Measurements from ENCODE around the gene DISP3. TPM values are rescaled to one million over a fixed set of nuclear protein-coding genes. Genes with fewer than 3 reads are reported as not detected.

The DISP3 gene
- total and polyA plus RNA-seq, 10 donors = 0.06 to 0.69 (median 0.43) TPM

- no peak overlapping the region for H3K4me3 ChIP-seq
- 86 to 90% (median 89%) methylated on average over 10 of the region's 10 CpGs for WGBS, 5 donors
Measured at GRCh38 chr1:11529330-11529729, 50.4 kb downstream of the DISP3 start.

GRCh38 chr1:11529763-11530730, 51.1 kb downstream of the DISP3 start:
- no peaks in the 10 kb centered on the region for H3K27me3 ChIP-seq (replicated peaks in 1 of 7)
- H3K9me3 ChIP-seq = no peaks in the 10 kb centered on the region
- H3K36me3 ChIP-seq = no peaks in the 10 kb centered on the region
- DNase-seq = peak; percentile 57
- no peak overlapping the region for H3K4me3 ChIP-seq
- H3K4me1 ChIP-seq = no peaks in the 10 kb centered on the region
- no peak for TF ChIP-seq POLR2AphosphoS5 (IDR thresholded peaks at IDR 0.05)
- TF ChIP-seq CTCF (IDR thresholded peaks at IDR 0.05 in 8 of 11, conservative IDR thresholded peaks at IDR 0.05 in 3 of 11) = no peak
- no peak for TF ChIP-seq POLR2A (IDR thresholded peaks at IDR 0.05)
- intact Hi-C loops (cut with DNase I; ENCODE audit: low total_unique reads) = no loop called here
- WGBS, 5 donors = 85 to 89% (median 86%) methylated on average over 34 of the region's 34 CpGs
- no peak overlapping the region for H3K27ac ChIP-seq

More at GRCh38 chr1:11529330-11529729, 50.4 kb downstream of the DISP3 start:
- Histone ChIP-seq H3K27me3 (replicated peaks in 1 of 7) (no peaks in the 10 kb centered on the region), H3K27ac (no peak overlapping the region), H3K9me3 (no peaks in the 10 kb centered on the region), H3K36me3 (no peaks in the 10 kb centered on the region), H3K4me1 (no peaks in the 10 kb centered on the region)
- intact Hi-C loops (cut with DNase I; ENCODE audit: low total_unique reads) = no loop called here
- no peak for TF ChIP-seq POLR2A (IDR thresholded peaks at IDR 0.05)
- TF ChIP-seq CTCF (IDR thresholded peaks at IDR 0.05 in 8 of 11, conservative IDR thresholded peaks at IDR 0.05 in 3 of 11) = no peak
- no peak for TF ChIP-seq POLR2AphosphoS5 (IDR thresholded peaks at IDR 0.05)
- DNase-seq = peak; percentile 66

GRCh38 chr1:11530731-11531311, 51.9 kb downstream of the DISP3 start:
- Histone ChIP-seq H3K27ac (no peak overlapping the region), H3K36me3 (no peaks in the 10 kb centered on the region), H3K4me3 (no peak overlapping the region), H3K4me1 (no peaks in the 10 kb centered on the region), H3K27me3 (replicated peaks in 1 of 7) (no peaks in the 10 kb centered on the region), H3K9me3 (no peaks in the 10 kb centered on the region)
- TF ChIP-seq POLR2AphosphoS5 (IDR thresholded peaks at IDR 0.05) (no peak), POLR2A (IDR thresholded peaks at IDR 0.05) (no peak), CTCF (IDR thresholded peaks at IDR 0.05 in 8 of 11, conservative IDR thresholded peaks at IDR 0.05 in 3 of 11) (no peak)
- 78 to 83% (median 80%) methylated on average over 9 to 15 of the region's 15 CpGs for WGBS, 5 donors
- DNase-seq = peak; percentile 56
- intact Hi-C loops (cut with DNase I; ENCODE audit: low total_unique reads) = no loop called here

GRCh38 chr1:11531314-11531870, 52.4 kb downstream of the DISP3 start:
- TF ChIP-seq POLR2AphosphoS5 (IDR thresholded peaks at IDR 0.05) (no peak), POLR2A (IDR thresholded peaks at IDR 0.05) (no peak), CTCF (IDR thresholded peaks at IDR 0.05 in 8 of 11, conservative IDR thresholded peaks at IDR 0.05 in 3 of 11) (no peak)
- H3K4me1 ChIP-seq = no peaks in the 10 kb centered on the region
- no peaks in the 10 kb centered on the region for H3K9me3 ChIP-seq
- no peak overlapping the region for H3K27ac ChIP-seq
- H3K4me3 ChIP-seq = no peak overlapping the region
- peak; percentile 67 for DNase-seq
- no peaks in the 10 kb centered on the region for H3K36me3 ChIP-seq
- intact Hi-C loops (cut with DNase I; ENCODE audit: low total_unique reads) = no loop called here
- 69 to 83% (median 77%) methylated on average over 8 to 19 of the region's 19 CpGs for WGBS, 5 donors
- H3K27me3 ChIP-seq (replicated peaks in 1 of 7) = peaks cover 0 to 4% (median 0%) of the 10 kb centered on the region in 7 donors

All from spleen (tissue), 11 donors.